ENCODE results near the gene COQ4. TPM values are rescaled to one million over a fixed set of nuclear protein-coding genes. Genes with fewer than 3 reads are reported as not detected.

Gene COQ4
- total RNA-seq, 2 donors from 2014 or later = 40.8 to 59.5 TPM

GRCh38 chr9:128339761-128340690, 17.4 kb downstream of the COQ4 start, which contains the start of gene SLC27A4:
TSS of gene SLC27A4 (plus strand) at chr9:128340527. CDS start at chr9:128343133, 2,606 bp downstream.
- intact Hi-C loops (cut with DNase I) = loop anchor here (5.0 to 10.0 kb wide), 2 partner anchors 43 to 155 kb away; no protein-coding TSS in a partner anchor
- H3K27ac ChIP-seq = peak within 1 kb of the TSS; percentile 87
- peak within 1 kb of the TSS; percentile 98 for H3K4me3 ChIP-seq
- peaks cover 3% of the 10 kb centered on the region for H3K36me3 ChIP-seq
- no peaks in the 10 kb centered on the region for H3K9me3 ChIP-seq
- no peaks in the 10 kb centered on the region for H3K4me1 ChIP-seq
- TF ChIP-seq CTCF (IDR thresholded peaks at IDR 0.05) = no peak
- peak; percentile 86 for DNase-seq
- no peaks in the 10 kb centered on the region for H3K27me3 ChIP-seq
- H3K9ac ChIP-seq (ENCODE audit: low read depth in 2 of 2, low read length in 2 of 2) = peak within 1 kb of the TSS; percentile 76 to 95

- peaks cover 11% of the 10 kb centered on the region for H3K36me3 ChIP-seq
- peak overlapping the region; percentile 98 for H3K4me3 ChIP-seq
- no peak for TF ChIP-seq CTCF (IDR thresholded peaks at IDR 0.05)
- H3K4me1 ChIP-seq = no peaks in the 10 kb centered on the region
- peak overlapping the region; percentile 76 to 95 for H3K9ac ChIP-seq (ENCODE audit: low read depth in 2 of 2, low read length in 2 of 2)
- peak overlapping the region; percentile 87 for H3K27ac ChIP-seq
- H3K27me3 ChIP-seq = no peaks in the 10 kb centered on the region
- H3K9me3 ChIP-seq = no peaks in the 10 kb centered on the region
- peak; percentile 40 for DNase-seq
- intact Hi-C loops (cut with DNase I) = loop anchor here (5.0 to 10.0 kb wide), 2 partner anchors 44 to 156 kb away; no protein-coding TSS in a partner anchor
These were observed 18.2 kb downstream of the COQ4 start for GRCh38 chr9:128340691-128341434.

GRCh38 chr9:128341435-128341849, 18.8 kb downstream of the COQ4 start:
- TF ChIP-seq CTCF (IDR thresholded peaks at IDR 0.05) = peak; percentile 66
- peak; percentile 85 for DNase-seq
- no peaks in the 10 kb centered on the region for H3K9me3 ChIP-seq
- H3K9ac ChIP-seq (ENCODE audit: low read depth in 2 of 2, low read length in 2 of 2) = peak overlapping the region; percentile 76 to 95
- intact Hi-C loops (cut with DNase I) = loop anchor here (5.0 to 10.0 kb wide), 2 partner anchors 44 to 157 kb away; no protein-coding TSS in a partner anchor
- peak overlapping the region; percentile 98 for H3K4me3 ChIP-seq
- H3K27me3 ChIP-seq = no peaks in the 10 kb centered on the region
- H3K4me1 ChIP-seq = no peaks in the 10 kb centered on the region
- peaks cover 13% of the 10 kb centered on the region for H3K36me3 ChIP-seq
- H3K27ac ChIP-seq = peak overlapping the region; percentile 87

- peaks cover 13% of the 10 kb centered on the region for H3K36me3 ChIP-seq
- no peak for DNase-seq
- no peak overlapping the region for H3K27ac ChIP-seq
- intact Hi-C loops (cut with DNase I) = loop anchor here (5.0 to 10.0 kb wide), 2 partner anchors 46 to 158 kb away; no protein-coding TSS in a partner anchor
- H3K4me1 ChIP-seq = no peaks in the 10 kb centered on the region
- H3K27me3 ChIP-seq = no peaks in the 10 kb centered on the region
- H3K9ac ChIP-seq (ENCODE audit: low read depth in 2 of 2, low read length in 2 of 2) = no peak overlapping the region
- TF ChIP-seq CTCF (IDR thresholded peaks at IDR 0.05) = no peak
- no peak overlapping the region for H3K4me3 ChIP-seq
- H3K9me3 ChIP-seq = no peaks in the 10 kb centered on the region
These were observed 20.5 kb downstream of the COQ4 start for GRCh38 chr9:128342971-128343680.
